ENCODE data around the gene UBE2I.

Gene UBE2I

GRCh38 chr16:1282324-1282973 lies 27.0 kb upstream of the UBE2I start (continued):
- TF ChIP-seq ZNF629 (tag by site-specific recombination; IDR thresholded peaks at IDR 0.05) (no peak), ZNF133 (tag by site-specific recombination; IDR thresholded peaks at IDR 0.05) (no peak), ZNF155 (tag by site-specific recombination; IDR thresholded peaks at IDR 0.05) (no peak)

- no peak overlapping the region for H3K27ac ChIP-seq (ENCODE audit: extremely low read depth, low read depth, low read length)
- no peaks in the 10 kb centered on the region for H3K4me1 ChIP-seq (ENCODE audit: control insufficient read depth, insufficient read depth, low read length)
- ChIA-PET CTCF (no interaction called here), POLR2A (no interaction called here)
- H3K4me3 ChIP-seq (ENCODE audit: low read depth, low read length), result no peak overlapping the region
- H3K36me3 ChIP-seq (ENCODE audit: control insufficient read depth in 2 of 2, insufficient read depth in 1 of 2, low read length in 2 of 2), result no peaks in the 10 kb centered on the region
- no peaks in the 10 kb centered on the region for H3K9me3 ChIP-seq (ENCODE audit: control insufficient read depth, insufficient read depth, low read depth, low read length)
- no peak for TF ChIP-seq GLI4 (tag by site-specific recombination; IDR thresholded peaks at IDR 0.05)
- no peak for TF ChIP-seq ZNF423 (tag by site-specific recombination; IDR thresholded peaks at IDR 0.05)
- peak; percentile 82 for TF ChIP-seq ZFHX2 (tag by site-specific recombination; conservative IDR thresholded peaks at IDR 0.05)
- no peak for TF ChIP-seq KLF17 (tag by site-specific recombination; IDR thresholded peaks at IDR 0.05)
- peak; percentile 32; the same call in 1 of the 2 replicates for TF ChIP-seq SP2 (tag by site-specific recombination; IDR thresholded peaks at IDR 0.05)
- no peak for TF ChIP-seq ZNF664 (tag by site-specific recombination; IDR thresholded peaks at IDR 0.05)
- no peak for TF ChIP-seq ZSCAN4 (tag by site-specific recombination; IDR thresholded peaks at IDR 0.05)
- TF ChIP-seq ZNF274 (IDR thresholded peaks at IDR 0.05; ENCODE audit: low read length), result no peak
- no peak for TF ChIP-seq ZNF274 (tag by site-specific recombination; IDR thresholded peaks at IDR 0.05; ENCODE audit: borderline replicate concordance)
- no peak for TF ChIP-seq ZNF416 (tag by site-specific recombination; IDR thresholded peaks at IDR 0.05)
- TF ChIP-seq ZNF426 (tag by site-specific recombination; IDR thresholded peaks at IDR 0.05), result no peak
- no peak for TF ChIP-seq ZNF558 (tag by site-specific recombination; IDR thresholded peaks at IDR 0.05)
- TF ChIP-seq HOXC10 (CRISPR knock-in tag; IDR thresholded peaks at IDR 0.05), result no peak
- TF ChIP-seq ZNF132 (tag by site-specific recombination; IDR thresholded peaks at IDR 0.05; ENCODE audit: borderline replicate concordance), result no peak
- TF ChIP-seq ZNF433 (tag by site-specific recombination; IDR thresholded peaks at IDR 0.05; ENCODE audit: low read depth), result no peak
- peak; percentile 10; the same call in 1 of the 2 replicates for TF ChIP-seq ZNF341 (tag by site-specific recombination; IDR thresholded peaks at IDR 0.05; ENCODE audit: low read depth)
- TF ChIP-seq TCF7L2 (IDR thresholded peaks at IDR 0.05; ENCODE audit: borderline replicate concordance, low read depth, low read length), result no peak
- no peak for TF ChIP-seq ZNF623 (tag by site-specific recombination; IDR thresholded peaks at IDR 0.05)
- TF ChIP-seq BCL11A (tag by site-specific recombination; IDR thresholded peaks at IDR 0.05; ENCODE audit: low read depth), result no peak
- no peak for TF ChIP-seq SALL2 (tag by site-specific recombination; IDR thresholded peaks at IDR 0.05; ENCODE audit: borderline replicate concordance)
- peak; percentile 74 for TF ChIP-seq EGR2 (tag by site-specific recombination; IDR thresholded peaks at IDR 0.05; ENCODE audit: low read depth)
- TF ChIP-seq ZNF239 (tag by site-specific recombination; IDR thresholded peaks at IDR 0.05), result no peak
- TF ChIP-seq INSM2 (tag by site-specific recombination; IDR thresholded peaks at IDR 0.05), result no peak
- TF ChIP-seq FEZF1 (tag by site-specific recombination; IDR thresholded peaks at IDR 0.05), result no peak
- no peak for TF ChIP-seq ZNF514 (tag by site-specific recombination; IDR thresholded peaks at IDR 0.05)
- no peak for TF ChIP-seq IKZF3 (tag by site-specific recombination; IDR thresholded peaks at IDR 0.05)
- no peak for TF ChIP-seq ZNF624 (tag by site-specific recombination; IDR thresholded peaks at IDR 0.05)
- TF ChIP-seq KLF8 (tag by site-specific recombination; IDR thresholded peaks at IDR 0.05), result no peak
- TF ChIP-seq ZNF529 (tag by site-specific recombination; IDR thresholded peaks at IDR 0.05; ENCODE audit: insufficient replicate concordance), result no peak
- TF ChIP-seq ZNF155 (tag by site-specific recombination; IDR thresholded peaks at IDR 0.05), result no peak
- TF ChIP-seq ZIC2 (tag by site-specific recombination; IDR thresholded peaks at IDR 0.05), result peak; percentile 56; the same call in 1 of the 2 replicates
- no peak for TF ChIP-seq ZNF654 (tag by site-specific recombination; IDR thresholded peaks at IDR 0.05; ENCODE audit: low read depth)
Measured at GRCh38 chr16:1283296-1283695, 26.1 kb upstream of the UBE2I start.

Data from HEK293 (cell line).